ENCODE results near the gene GRIK3.

GRIK3 gene

GRCh38 chr1:36864182-36864822, 170.0 kb downstream of the GRIK3 start:
- no peak overlapping the region for H3K9ac ChIP-seq (ENCODE audit: low read depth, low read length, poor library complexity, severe bottlenecking)
- no peak overlapping the region for H3K4me2 ChIP-seq (ENCODE audit: low read depth, low read length, poor library complexity, severe bottlenecking)
- no peaks in the 10 kb centered on the region for H4K20me1 ChIP-seq (ENCODE audit: insufficient read depth, low read length, poor library complexity, severe bottlenecking)
- H3K4me3 ChIP-seq (ENCODE audit: low read length, poor library complexity, severe bottlenecking), result no peak overlapping the region
- TF ChIP-seq CTCF (conservative IDR thresholded peaks at IDR 0.05; ENCODE audit: low read length), result peak; percentile 85
- TF ChIP-seq EZH2phosphoT487 (IDR thresholded peaks at IDR 0.05; ENCODE audit: borderline replicate concordance), result no peak
- no peaks in the 10 kb centered on the region for H3K27me3 ChIP-seq (ENCODE audit: insufficient read depth, low read length, poor library complexity, severe bottlenecking)
- H3K36me3 ChIP-seq (ENCODE audit: insufficient read depth, low read length), result no peaks in the 10 kb centered on the region
- H3K9me2 ChIP-seq (replicated peaks; ENCODE audit: low read depth, low read length), result no peaks in the 10 kb centered on the region
- H3K9me3 ChIP-seq (ENCODE audit: insufficient read depth, low read depth, low read length), result no peaks in the 10 kb centered on the region
- no peaks in the 10 kb centered on the region for H3K4me1 ChIP-seq (ENCODE audit: insufficient read depth, low read length, poor library complexity, severe bottlenecking)
- no peaks in the 10 kb centered on the region for H3F3A ChIP-seq (ENCODE audit: low read depth)
- H2AFZ ChIP-seq (ENCODE audit: low read length), result no peak overlapping the region
- H3K79me2 ChIP-seq (ENCODE audit: insufficient read depth, low read length), result no peaks in the 10 kb centered on the region

GRCh38 chr1:36863500-36863899, 170.8 kb downstream of the GRIK3 start:
- Histone ChIP-seq H3K36me3 (ENCODE audit: insufficient read depth, low read length) (no peaks in the 10 kb centered on the region), H4K20me1 (ENCODE audit: insufficient read depth, low read length, poor library complexity, severe bottlenecking) (no peaks in the 10 kb centered on the region), H3K4me3 (ENCODE audit: low read length, poor library complexity, severe bottlenecking) (no peak overlapping the region), H3K9me3 (ENCODE audit: insufficient read depth, low read depth, low read length) (no peaks in the 10 kb centered on the region), H3K79me2 (ENCODE audit: insufficient read depth, low read length) (no peaks in the 10 kb centered on the region), H3K9ac (ENCODE audit: low read depth, low read length, poor library complexity, severe bottlenecking) (no peak overlapping the region), H3F3A (ENCODE audit: low read depth) (no peaks in the 10 kb centered on the region), H3K4me1 (ENCODE audit: insufficient read depth, low read length, poor library complexity, severe bottlenecking) (no peaks in the 10 kb centered on the region), H3K4me2 (ENCODE audit: low read depth, low read length, poor library complexity, severe bottlenecking) (no peak overlapping the region), H3K27me3 (ENCODE audit: insufficient read depth, low read length, poor library complexity, severe bottlenecking) (no peaks in the 10 kb centered on the region), H2AFZ (ENCODE audit: low read length) (no peak overlapping the region), H3K9me2 (replicated peaks; ENCODE audit: low read depth, low read length) (no peaks in the 10 kb centered on the region)
- TF ChIP-seq CTCF (conservative IDR thresholded peaks at IDR 0.05; ENCODE audit: low read length) (no peak), EZH2phosphoT487 (IDR thresholded peaks at IDR 0.05; ENCODE audit: borderline replicate concordance) (no peak)

GRCh38 chr1:36863061-36863460, 171.3 kb downstream of the GRIK3 start:
- no peak overlapping the region for H3K4me3 ChIP-seq (ENCODE audit: low read length, poor library complexity, severe bottlenecking)
- no peak overlapping the region for H3K4me2 ChIP-seq (ENCODE audit: low read depth, low read length, poor library complexity, severe bottlenecking)
- H4K20me1 ChIP-seq (ENCODE audit: insufficient read depth, low read length, poor library complexity, severe bottlenecking), result no peaks in the 10 kb centered on the region
- H3K79me2 ChIP-seq (ENCODE audit: insufficient read depth, low read length), result no peaks in the 10 kb centered on the region
- H3K9ac ChIP-seq (ENCODE audit: low read depth, low read length, poor library complexity, severe bottlenecking), result no peak overlapping the region
- H2AFZ ChIP-seq (ENCODE audit: low read length), result no peak overlapping the region
- TF ChIP-seq EZH2phosphoT487 (IDR thresholded peaks at IDR 0.05; ENCODE audit: borderline replicate concordance) (no peak), CTCF (conservative IDR thresholded peaks at IDR 0.05; ENCODE audit: low read length) (no peak)
- H3K9me2 ChIP-seq (replicated peaks; ENCODE audit: low read depth, low read length), result no peaks in the 10 kb centered on the region
- no peaks in the 10 kb centered on the region for H3F3A ChIP-seq (ENCODE audit: low read depth)
- H3K36me3 ChIP-seq (ENCODE audit: insufficient read depth, low read length), result no peaks in the 10 kb centered on the region
- H3K4me1 ChIP-seq (ENCODE audit: insufficient read depth, low read length, poor library complexity, severe bottlenecking), result no peaks in the 10 kb centered on the region
- H3K27me3 ChIP-seq (ENCODE audit: insufficient read depth, low read length, poor library complexity, severe bottlenecking), result no peaks in the 10 kb centered on the region
- H3K9me3 ChIP-seq (ENCODE audit: insufficient read depth, low read depth, low read length), result no peaks in the 10 kb centered on the region

Data from Loucy (cell line).